HCT116 (cell line): Measurements from ENCODE around the gene RNF113A. TPM values are rescaled to one million over a fixed set of nuclear protein-coding genes. Genes with fewer than 3 reads are reported as not detected.

ENCODE experiments used
- ATAC-seq: fragments of 200-7000 bp; cut with Tn5 transposase; 2 replicates; pipeline ENCODE4 v1.9.1; 2020; ENCODE audit warnings: mild to moderate bottlenecking, moderate library complexity
- BruUV-seq: library from RNA; stranded (reverse); fragments of 400-500 nt; replicated peaks from 2 replicates; lab custom pipeline; 2021; lab: Mats Ljungman, UMichigan
- CTCF ChIA-PET: fragments of 300-600 bp; sonication (Branson Sonifier 250); formaldehyde crosslinking; loops from one replicate; lab custom pipeline; 2021; ENCODE audit warnings: antibody characterized with exemption; lab: Charles Lee
- POLR2A ChIA-PET: fragments of 300-600, 350-600 bp; sonication (Branson Sonifier 250); formaldehyde crosslinking; loops from one replicate; lab custom pipeline; 2021; ENCODE audit warnings: antibody characterized with exemption; lab: Charles Lee
- RAD21 ChIA-PET, 2 experiments: fragments of 300-600 bp; sonication (Branson Sonifier 250); formaldehyde crosslinking; loops; one replicate each; lab custom pipeline; 2023; ENCODE audit warnings: low total read pairs in 2 of 2; ENCODE audit not compliant: uncharacterized antibody in 2 of 2, unreplicated experiment in 2 of 2, low non-redundant PET in 1 of 2; lab: Charles Lee
- DNase-seq: peaks from one replicate; pipeline ENCODE4 v3.0.0-alpha.2; 2010; ENCODE audit warnings: low read depth, low spot score
- H2AFZ ChIP-seq: fragments of 200-600 bp; shearing (Covaris generic), sonication (generic); 2 replicates; pipeline ENCODE4 v1.6.1; 2017; ENCODE audit warnings: low read depth, mixed run types, mixed read lengths, antibody characterized with exemption, low read length; ENCODE audit not compliant: poor library complexity, severe bottlenecking
- H3K27ac ChIP-seq: 2 replicates; pipeline ENCODE4 v1.5.1; 2012; ENCODE audit warnings: low read depth, low read length
- H3K27me3 ChIP-seq: fragments of 200-600 bp; sonication (generic); 2 replicates; pipeline ENCODE4 v1.6.1; 2016; ENCODE audit warnings: mixed run types, low read length, mixed read lengths; ENCODE audit not compliant: insufficient read depth
- H3K36me3 ChIP-seq, 2 experiments: fragments of 200-500 bp in 1 of 2; fragments of 200-600 bp in 1 of 2; sonication (Bioruptor generic) in 1 of 2; sonication (generic) in 1 of 2; 2 replicates each; pipeline versions ENCODE4 v1.5.1 to v1.6.1; 2014 to 2016; ENCODE audit warnings: low read length in 2 of 2, inconsistent platforms in 1 of 2, mixed read lengths in 1 of 2, mixed run types in 1 of 2; ENCODE audit not compliant: insufficient read depth in 2 of 2, control insufficient read depth in 1 of 2
- H3K4me1 ChIP-seq, 2 experiments: fragments of 200-600 bp in 1 of 2; sonication (generic) in 1 of 2; 2 replicates each; pipeline versions ENCODE4 v1.5.1 to v1.6.1; 2012 to 2017; ENCODE audit warnings: low read length in 2 of 2, inconsistent platforms in 1 of 2, mild to moderate bottlenecking in 1 of 2, mixed read lengths in 1 of 2, mixed run types in 1 of 2, moderate library complexity in 1 of 2; ENCODE audit not compliant: insufficient read depth in 2 of 2, control insufficient read depth in 1 of 2
- H3K4me2 ChIP-seq: fragments of 200-600 bp; sonication (generic); 2 replicates; pipeline ENCODE4 v1.6.1; 2017; ENCODE audit warnings: mixed run types, low read length, mixed read lengths
- H3K4me3 ChIP-seq, 2 experiments: fragments of 200-600 bp in 1 of 2; sonication (generic) in 1 of 2; replicated peaks in 1 of 2; 2 replicates each; pipeline ENCODE4 v1.5.1; 2011 to 2016; ENCODE audit warnings: low read length in 2 of 2, control low read depth in 1 of 2, low read depth in 1 of 2, mild to moderate bottlenecking in 1 of 2, mixed read lengths in 1 of 2, mixed run types in 1 of 2
- H3K79me2 ChIP-seq: fragments of 200-600 bp; sonication (generic); 2 replicates; pipeline ENCODE4 v1.6.1; 2017; ENCODE audit warnings: mild to moderate bottlenecking, mixed run types, low read length, moderate library complexity, mixed read lengths; ENCODE audit not compliant: insufficient read depth
- H3K9ac ChIP-seq: fragments of 200-600 bp; sonication (generic); 2 replicates; pipeline ENCODE4 v1.6.1; 2016; ENCODE audit warnings: low read length, mixed read lengths
- H3K9me2 ChIP-seq: fragments of 200-600 bp; sonication (generic), shearing (Covaris generic); 2 replicates; pipeline ENCODE4 v1.6.1; 2017; ENCODE audit warnings: mixed run types, mild to moderate bottlenecking, moderate library complexity; ENCODE audit not compliant: insufficient read depth
- H3K9me3 ChIP-seq, 2 experiments: fragments of 200-500 bp in 1 of 2; fragments of 200-600 bp in 1 of 2; sonication (Bioruptor generic) in 1 of 2; sonication (generic) in 1 of 2; 2 replicates each; pipeline ENCODE4 v1.6.1; 2014 to 2017; ENCODE audit warnings: low read length in 2 of 2, mixed read lengths in 2 of 2, inconsistent platforms in 1 of 2, low read depth in 1 of 2, mild to moderate bottlenecking in 1 of 2, mixed run types in 1 of 2, moderate library complexity in 1 of 2; ENCODE audit not compliant: control insufficient read depth in 1 of 2, insufficient read depth in 1 of 2
- H4K20me1 ChIP-seq: fragments of 200-600 bp; sonication (generic), shearing (Covaris generic); 2 replicates; pipeline ENCODE4 v1.6.1; 2017; ENCODE audit warnings: mixed run types, mild to moderate bottlenecking, moderate library complexity; ENCODE audit not compliant: insufficient read depth
- ATF3 ChIP-seq: IDR thresholded peaks from 2 replicates; pipeline ENCODE4 v1.6.1; 2012
- CEBPB ChIP-seq: IDR thresholded peaks from 2 replicates; pipeline ENCODE4 v1.6.1; 2012; ENCODE audit warnings: low read depth
- ELF1 ChIP-seq: IDR thresholded peaks from 2 replicates; pipeline ENCODE4 v1.6.1; 2012; ENCODE audit warnings: low read depth, borderline replicate concordance
- EZH2 ChIP-seq: fragments of 200-600 bp; sonication (generic); IDR thresholded peaks from 2 replicates; pipeline ENCODE4 v1.6.1; 2017; ENCODE audit warnings: antibody characterized with exemption, mixed run types
- EZH2phosphoT487 ChIP-seq: fragments of 200-600 bp; IDR thresholded peaks from 2 replicates; pipeline ENCODE4 v1.6.1; 2018; ENCODE audit warnings: antibody characterized with exemption, borderline replicate concordance
- FOSL1 ChIP-seq: IDR thresholded peaks from 2 replicates; pipeline ENCODE4 v1.6.1; 2012; ENCODE audit warnings: low read depth
- JUND ChIP-seq: IDR thresholded peaks from 2 replicates; pipeline ENCODE4 v1.6.1; 2012
- POLR2A ChIP-seq: IDR thresholded peaks from 2 replicates; pipeline ENCODE4 v1.7.0; 2011; ENCODE audit warnings: borderline replicate concordance; ENCODE audit not compliant: insufficient read depth, insufficient read length; ENCODE audit errors: extremely low read depth
- POLR2AphosphoS5 ChIP-seq: IDR thresholded peaks from 2 replicates; pipeline ENCODE4 v1.6.1; 2011; ENCODE audit warnings: mild to moderate bottlenecking, low read depth, low read length, moderate library complexity
- RAD21 ChIP-seq: IDR thresholded peaks from 2 replicates; pipeline ENCODE4 v1.6.1; 2012; ENCODE audit warnings: low read depth, mild to moderate bottlenecking
- SP1 ChIP-seq: IDR thresholded peaks from 2 replicates; pipeline ENCODE4 v1.6.1; 2012; ENCODE audit warnings: low read depth
- SRF ChIP-seq: IDR thresholded peaks from 2 replicates; pipeline ENCODE4 v1.6.1; 2012; ENCODE audit warnings: low read depth
- YY1 ChIP-seq: IDR thresholded peaks from 2 replicates; pipeline ENCODE4 v1.6.1; 2011; ENCODE audit warnings: low read length, low read depth, moderate library complexity, mild to moderate bottlenecking; ENCODE audit not compliant: insufficient replicate concordance; ENCODE audit errors: extremely low read depth
- ZBTB33 ChIP-seq: IDR thresholded peaks from 2 replicates; pipeline ENCODE4 v1.6.1; 2011; ENCODE audit warnings: mild to moderate bottlenecking, low read length, moderate library complexity; ENCODE audit not compliant: insufficient replicate concordance; ENCODE audit errors: extremely low read depth
- ZFX ChIP-seq: fragments of 450-650 bp; IDR thresholded peaks from 2 replicates; pipeline ENCODE4 v1.6.1; 2017
- ZNF274 ChIP-seq: fragments of 200-500 bp; sonication (Bioruptor generic); IDR thresholded peaks from 2 replicates; pipeline ENCODE4 v1.6.1; 2014; ENCODE audit warnings: mild to moderate bottlenecking, low read depth, low read length, inconsistent platforms
- intact Hi-C: fragments of 100-400 bp; cut with micrococcal nuclease; formaldehyde crosslinking; loops from 2 replicates; pipeline ENCODE4 v1.10.0; 2022
- total RNA-seq: library from RNA; stranded (reverse); gene quantifications from one replicate; pipeline ENCODE4 v1.2.1, GENCODE V29; 2021; ENCODE audit not compliant: unreplicated experiment
- TF ChIP-seq, protein P1 (sequence below), 3 experiments: fragments of 200-600 bp in 1 of 3; sonication (generic) in 1 of 3; IDR thresholded peaks in 2 of 3; conservative IDR thresholded peaks in 1 of 3; 2 replicates each; pipeline ENCODE4 v1.5.1; 2012 to 2017; ENCODE audit warnings: low read depth in 2 of 3, low read length in 2 of 3, antibody characterized with exemption in 1 of 3, borderline replicate concordance in 1 of 3, control low read depth in 1 of 3, mild to moderate bottlenecking in 1 of 3, mixed read lengths in 1 of 3, mixed run types in 1 of 3, moderate library complexity in 1 of 3; ENCODE audit not compliant: insufficient read depth in 1 of 3
- TF ChIP-seq, protein P2 (sequence below): IDR thresholded peaks from 2 replicates; pipeline ENCODE4 v1.6.1; 2012; ENCODE audit warnings: low read depth

Gene RNF113A
- total RNA-seq, 1 experiment from 2014 or later, result 8.1 TPM

DNA sequence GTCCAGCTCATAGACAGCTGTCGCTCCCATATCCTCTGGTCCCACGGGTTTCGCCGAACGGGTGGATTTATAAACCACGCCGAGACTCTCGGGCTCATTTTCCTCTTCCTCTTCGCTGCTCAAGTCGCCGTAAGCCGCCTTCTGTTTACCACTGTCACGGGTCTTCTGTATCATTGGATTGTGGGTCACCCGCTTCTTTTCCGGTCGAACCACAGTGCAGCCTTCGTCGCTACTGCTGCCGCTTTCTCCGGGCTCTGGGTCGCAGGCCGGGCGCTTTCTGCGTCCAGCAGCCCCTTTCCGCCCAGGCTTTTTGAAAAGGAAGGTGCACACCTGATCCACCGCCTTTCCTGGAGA, 311 bp downstream of the RNF113A start:
- Histone ChIP-seq H3K4me3 (peak overlapping the region; percentile 74 to 80), H3K79me2 (peaks cover 44% of the 10 kb centered on the region), H3K4me2 (peak overlapping the region; percentile 73), H2AFZ (no peak overlapping the region), H3K9me2 (no peaks in the 10 kb centered on the region), H3K4me1 (peaks cover 6 to 8% of the 10 kb centered on the region in 2 experiments; a peak in 2 of 4 replicates), H3K36me3 (peaks cover 3 to 5% of the 10 kb centered on the region in 2 experiments; a peak in 1 of 4 replicates), H3K9me3 (no peaks in the 10 kb centered on the region), H3K27ac (peak overlapping the region; percentile 94), H3K9ac (peak overlapping the region; percentile 91), H3K27me3 (no peaks in the 10 kb centered on the region), H4K20me1 (no peaks in the 10 kb centered on the region)
- DNase-seq (no peak), ATAC-seq (no peak)
- ChIA-PET RAD21 (no interaction called here), CTCF (interaction anchor here (1.3 kb wide), 1 partner anchor 17 kb away, joined by 4 read pairs; no protein-coding TSS in a partner anchor), POLR2A (no interaction called here)
- intact Hi-C loops, result no loop called here
- TSS peak; percentile 87 for BruUV-seq
- TF ChIP-seq ZFX (no peak), CEBPB (no peak), ZBTB33 (no peak), SP1 (no peak), ZNF274 (no peak), JUND (no peak), EZH2phosphoT487 (no peak), ELF1 (no peak), ATF3 (no peak), FOSL1 (no peak), EZH2 (no peak), YY1 (no peak), RAD21 (no peak), POLR2A (no peak), POLR2AphosphoS5 (no peak), SRF (no peak)
- TF ChIP-seq, protein P1, sequence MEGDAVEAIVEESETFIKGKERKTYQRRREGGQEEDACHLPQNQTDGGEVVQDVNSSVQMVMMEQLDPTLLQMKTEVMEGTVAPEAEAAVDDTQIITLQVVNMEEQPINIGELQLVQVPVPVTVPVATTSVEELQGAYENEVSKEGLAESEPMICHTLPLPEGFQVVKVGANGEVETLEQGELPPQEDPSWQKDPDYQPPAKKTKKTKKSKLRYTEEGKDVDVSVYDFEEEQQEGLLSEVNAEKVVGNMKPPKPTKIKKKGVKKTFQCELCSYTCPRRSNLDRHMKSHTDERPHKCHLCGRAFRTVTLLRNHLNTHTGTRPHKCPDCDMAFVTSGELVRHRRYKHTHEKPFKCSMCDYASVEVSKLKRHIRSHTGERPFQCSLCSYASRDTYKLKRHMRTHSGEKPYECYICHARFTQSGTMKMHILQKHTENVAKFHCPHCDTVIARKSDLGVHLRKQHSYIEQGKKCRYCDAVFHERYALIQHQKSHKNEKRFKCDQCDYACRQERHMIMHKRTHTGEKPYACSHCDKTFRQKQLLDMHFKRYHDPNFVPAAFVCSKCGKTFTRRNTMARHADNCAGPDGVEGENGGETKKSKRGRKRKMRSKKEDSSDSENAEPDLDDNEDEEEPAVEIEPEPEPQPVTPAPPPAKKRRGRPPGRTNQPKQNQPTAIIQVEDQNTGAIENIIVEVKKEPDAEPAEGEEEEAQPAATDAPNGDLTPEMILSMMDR (IDR thresholded peaks at IDR 0.05 in 2 of 3, conservative IDR thresholded peaks at IDR 0.05 in 1 of 3; ENCODE audit: borderline replicate concordance in 1 of 3, insufficient read depth in 1 of 3, low read depth in 2 of 3, low read length in 2 of 3), result no peak
- TF ChIP-seq, protein P2, sequence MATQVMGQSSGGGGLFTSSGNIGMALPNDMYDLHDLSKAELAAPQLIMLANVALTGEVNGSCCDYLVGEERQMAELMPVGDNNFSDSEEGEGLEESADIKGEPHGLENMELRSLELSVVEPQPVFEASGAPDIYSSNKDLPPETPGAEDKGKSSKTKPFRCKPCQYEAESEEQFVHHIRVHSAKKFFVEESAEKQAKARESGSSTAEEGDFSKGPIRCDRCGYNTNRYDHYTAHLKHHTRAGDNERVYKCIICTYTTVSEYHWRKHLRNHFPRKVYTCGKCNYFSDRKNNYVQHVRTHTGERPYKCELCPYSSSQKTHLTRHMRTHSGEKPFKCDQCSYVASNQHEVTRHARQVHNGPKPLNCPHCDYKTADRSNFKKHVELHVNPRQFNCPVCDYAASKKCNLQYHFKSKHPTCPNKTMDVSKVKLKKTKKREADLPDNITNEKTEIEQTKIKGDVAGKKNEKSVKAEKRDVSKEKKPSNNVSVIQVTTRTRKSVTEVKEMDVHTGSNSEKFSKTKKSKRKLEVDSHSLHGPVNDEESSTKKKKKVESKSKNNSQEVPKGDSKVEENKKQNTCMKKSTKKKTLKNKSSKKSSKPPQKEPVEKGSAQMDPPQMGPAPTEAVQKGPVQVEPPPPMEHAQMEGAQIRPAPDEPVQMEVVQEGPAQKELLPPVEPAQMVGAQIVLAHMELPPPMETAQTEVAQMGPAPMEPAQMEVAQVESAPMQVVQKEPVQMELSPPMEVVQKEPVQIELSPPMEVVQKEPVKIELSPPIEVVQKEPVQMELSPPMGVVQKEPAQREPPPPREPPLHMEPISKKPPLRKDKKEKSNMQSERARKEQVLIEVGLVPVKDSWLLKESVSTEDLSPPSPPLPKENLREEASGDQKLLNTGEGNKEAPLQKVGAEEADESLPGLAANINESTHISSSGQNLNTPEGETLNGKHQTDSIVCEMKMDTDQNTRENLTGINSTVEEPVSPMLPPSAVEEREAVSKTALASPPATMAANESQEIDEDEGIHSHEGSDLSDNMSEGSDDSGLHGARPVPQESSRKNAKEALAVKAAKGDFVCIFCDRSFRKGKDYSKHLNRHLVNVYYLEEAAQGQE, result no peak
